H1 (cell line): Measurements from ENCODE around the gene ZBTB1. TPM values are rescaled to one million over a fixed set of nuclear protein-coding genes. Genes with fewer than 3 reads are reported as not detected.

Experiments used
- ASH2L ChIP-seq: fragments of 200-600, 300-600 bp; sonication (generic); IDR thresholded peaks from one replicate; pipeline ENCODE4 v1.7.1; 2017; ENCODE audit warnings: low read length
- RFX5 ChIP-seq: IDR thresholded peaks from 2 replicates; pipeline ENCODE4 v1.6.1; 2011; ENCODE audit warnings: low read depth, low read length, improper control_type of control experiment, borderline replicate concordance
- RNF2 ChIP-seq: fragments of 200-900, 300-1000 bp; sonication (generic); IDR thresholded peaks from 2 replicates; pipeline ENCODE4 v1.7.1; 2016; ENCODE audit warnings: borderline replicate concordance, low read depth, mild to moderate bottlenecking, antibody characterized with exemption, low read length; ENCODE audit not compliant: poor library complexity, severe bottlenecking; ENCODE audit errors: missing control alignments
- polyA plus RNA-seq, 7 experiments: library from polyadenylated mRNA; depleted of rRNA in 3 of 7; stranded (reverse) in 5 of 7; unstranded in 2 of 7; fragments of >200 nt in 5 of 7; fragments of 200-250 nt in 2 of 7; gene quantifications; 1 replicate in 5 of 7; 2 replicates in 1 of 7; 4 replicates in 1 of 7; pipeline versions ENCODE4 v1.2.1 to v1.2.3, GENCODE V29; 2011 to 2013; ENCODE audit warnings: missing spikeins in 2 of 7, mixed read lengths in 2 of 7
- total RNA-seq: library from RNA; stranded (reverse); fragmentation: NEBNext Ultra II Directional; extraction: Animal tissue kit (Norgen Biotek cat#: 25700); gene quantifications from 2 replicates; pipeline ENCODE4 v1.2.1, GENCODE V29; 2021

The ZBTB1 gene
- total and polyA plus RNA-seq, 2 of the 8 experiments (the other 6 are each of a cell fraction or from before 2014, with no cell fraction given) = 13.6 to 27.5 TPM

- TF ChIP-seq RNF2 (no peak), RFX5 (no peak), ASH2L (no peak)
Observed at GRCh38 chr14:64522591-64523355, 18.2 kb downstream of the ZBTB1 start (continued).
